OCI-LY3 (cell line): Measurements from ENCODE around the gene BCL11B.
A peak's percentile ranks its signal among the peaks of the same experiment; 100 is the strongest.

Experiments used
- H2AFZ ChIP-seq: fragments of 200-600, 300-600 bp; shearing (Covaris generic); 2 replicates; pipeline ENCODE4 v1.6.0; 2014; ENCODE audit warnings: antibody characterized with exemption, low read depth, low read length
- H3K27ac ChIP-seq: fragments of 200-600, 300-600 bp; sonication (generic); 2 replicates; pipeline ENCODE4 v1.5.1; 2014; ENCODE audit warnings: mild to moderate bottlenecking, low read length, moderate library complexity, mixed read lengths
- H3K27me3 ChIP-seq: fragments of 200-600, 300-600 bp; sonication (generic); 2 replicates; pipeline ENCODE4 v1.6.1; 2014; ENCODE audit warnings: low read depth, low read length, mixed read lengths
- H3K36me3 ChIP-seq: fragments of 200-600, 300-600 bp; sonication (generic); replicated peaks from 2 replicates; pipeline ENCODE3; 2014; ENCODE audit warnings: low read depth, low read length, mixed read lengths
- H3K4me1 ChIP-seq: fragments of 300-600, 200-600 bp; sonication (generic); 2 replicates; pipeline ENCODE4 v1.6.1; 2014; ENCODE audit warnings: low read length, mixed read lengths
- H3K4me2 ChIP-seq: fragments of 200-600, 300-600 bp; sonication (generic); 2 replicates; pipeline ENCODE4 v1.6.1; 2014; ENCODE audit warnings: low read length, mixed read lengths
- H3K4me3 ChIP-seq: fragments of 300-600, 200-600 bp; sonication (generic); 2 replicates; pipeline ENCODE4 v1.5.1; 2014; ENCODE audit warnings: antibody characterized with exemption, mild to moderate bottlenecking, low read length, moderate library complexity
- H3K79me2 ChIP-seq: fragments of 300-600, 200-600 bp; shearing (Covaris generic); 2 replicates; pipeline ENCODE4 v1.6.1; 2014; ENCODE audit warnings: mild to moderate bottlenecking, low read length, mixed read lengths
- H3K9ac ChIP-seq: fragments of 300-600, 200-600 bp; shearing (Covaris generic); 2 replicates; pipeline ENCODE4 v1.6.0; 2014; ENCODE audit warnings: mild to moderate bottlenecking, low read length, moderate library complexity
- H3K9me3 ChIP-seq: fragments of 200-600, 300-600 bp; shearing (Covaris generic); 2 replicates; pipeline ENCODE4 v1.6.1; 2014; ENCODE audit warnings: low read length, mixed read lengths; ENCODE audit not compliant: insufficient read depth
- H4K20me1 ChIP-seq: fragments of 200-600, 300-600 bp; sonication (generic); 2 replicates; pipeline ENCODE4 v1.6.1; 2016; ENCODE audit warnings: low read length, mixed read lengths; ENCODE audit not compliant: insufficient read depth
- CTCF ChIP-seq: fragments of 200-600, 300-600 bp; sonication (generic); IDR thresholded peaks from 2 replicates; pipeline ENCODE4 v1.5.1; 2014; ENCODE audit warnings: antibody characterized with exemption, low read length, low read depth
- EZH2phosphoT487 ChIP-seq: fragments of 200-600 bp; shearing (Covaris generic); IDR thresholded peaks from 2 replicates; pipeline ENCODE4 v1.6.1; 2018; ENCODE audit warnings: antibody characterized with exemption, mixed run types, low read depth

BCL11B gene

GRCh38 chr14:99266181-99267178, 5.5 kb downstream of the BCL11B start:
- no peaks in the 10 kb centered on the region for H4K20me1 ChIP-seq
- no peaks in the 10 kb centered on the region for H3K27me3 ChIP-seq
- peaks cover 7% of the 10 kb centered on the region for H3K4me1 ChIP-seq
- no peak overlapping the region for H3K27ac ChIP-seq
- H3K9ac ChIP-seq = no peak overlapping the region
- H3K9me3 ChIP-seq = no peaks in the 10 kb centered on the region
- H3K4me3 ChIP-seq = peak overlapping the region; percentile 49
- TF ChIP-seq EZH2phosphoT487 = no peak
- peak; percentile 99 for TF ChIP-seq CTCF
- H3K4me2 ChIP-seq = peak overlapping the region; percentile 58
- peak overlapping the region; percentile 40 for H2AFZ ChIP-seq
- H3K79me2 ChIP-seq = no peaks in the 10 kb centered on the region
- no peaks in the 10 kb centered on the region for H3K36me3 ChIP-seq

- Histone ChIP-seq H3K27ac (no peak overlapping the region), H3K27me3 (no peaks in the 10 kb centered on the region), H3K4me3 (no peak overlapping the region), H3K9me3 (no peaks in the 10 kb centered on the region), H3K36me3 (no peaks in the 10 kb centered on the region), H3K79me2 (no peaks in the 10 kb centered on the region), H3K4me2 (no peak overlapping the region), H3K9ac (no peak overlapping the region), H4K20me1 (no peaks in the 10 kb centered on the region), H3K4me1 (peaks cover 15% of the 10 kb centered on the region), H2AFZ (no peak overlapping the region)
- TF ChIP-seq CTCF (no peak), EZH2phosphoT487 (no peak)
These were observed 6.4 kb downstream of the BCL11B start for GRCh38 chr14:99265571-99265970.

- H3K27ac ChIP-seq = no peak overlapping the region
- no peaks in the 10 kb centered on the region for H3K9me3 ChIP-seq
- peaks cover 15% of the 10 kb centered on the region for H3K4me1 ChIP-seq
- H3K4me3 ChIP-seq = no peak overlapping the region
- H3K4me2 ChIP-seq = no peak overlapping the region
- H3K27me3 ChIP-seq = no peaks in the 10 kb centered on the region
- H3K9ac ChIP-seq = no peak overlapping the region
- H3K36me3 ChIP-seq = no peaks in the 10 kb centered on the region
- no peak overlapping the region for H2AFZ ChIP-seq
- TF ChIP-seq CTCF (no peak), EZH2phosphoT487 (no peak)
- H3K79me2 ChIP-seq = no peaks in the 10 kb centered on the region
- no peaks in the 10 kb centered on the region for H4K20me1 ChIP-seq
These were observed 7.1 kb downstream of the BCL11B start for GRCh38 chr14:99264691-99265450.
